GM19372 (cell line): ENCODE results near the gene RPP38.

Source experiments
- ATAC-seq: cut with Tn5 transposase; IDR thresholded peaks from one replicate; pipeline ENCODE4 v1.9.1; 2021; ENCODE audit warnings: mild to moderate bottlenecking, low read depth, moderate library complexity; ENCODE audit not compliant: unreplicated experiment

The RPP38 gene

DNA sequence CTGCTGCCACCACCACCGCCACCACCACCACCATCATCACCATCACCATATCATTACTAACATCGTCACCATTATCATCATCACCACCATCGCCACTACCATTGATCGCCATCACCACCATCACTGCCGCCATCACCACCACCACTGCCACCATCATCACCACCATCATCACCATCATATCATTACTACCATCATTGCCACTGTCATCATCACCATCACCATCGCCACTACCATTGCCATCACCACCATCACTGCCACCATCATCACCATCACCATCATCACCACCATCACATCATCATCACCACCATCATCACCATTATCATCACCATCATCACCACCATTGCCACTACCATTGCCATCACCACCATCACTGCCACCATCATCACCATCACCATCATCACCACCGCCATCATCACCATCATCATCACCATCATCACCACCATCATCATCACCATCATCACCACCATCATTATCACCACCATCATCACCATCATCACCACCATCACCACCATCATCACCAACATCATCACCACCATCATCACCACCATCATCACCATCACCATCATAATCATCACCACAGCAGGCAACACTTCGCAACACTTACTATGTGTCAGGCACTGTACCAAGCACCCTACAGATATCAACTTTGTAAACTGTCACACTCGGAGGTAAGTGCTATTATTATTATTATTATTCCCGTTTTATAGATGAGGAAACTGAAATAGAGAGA lies 52.1 kb downstream of the RPP38 start:
- ATAC-seq, result no peak

DNA sequence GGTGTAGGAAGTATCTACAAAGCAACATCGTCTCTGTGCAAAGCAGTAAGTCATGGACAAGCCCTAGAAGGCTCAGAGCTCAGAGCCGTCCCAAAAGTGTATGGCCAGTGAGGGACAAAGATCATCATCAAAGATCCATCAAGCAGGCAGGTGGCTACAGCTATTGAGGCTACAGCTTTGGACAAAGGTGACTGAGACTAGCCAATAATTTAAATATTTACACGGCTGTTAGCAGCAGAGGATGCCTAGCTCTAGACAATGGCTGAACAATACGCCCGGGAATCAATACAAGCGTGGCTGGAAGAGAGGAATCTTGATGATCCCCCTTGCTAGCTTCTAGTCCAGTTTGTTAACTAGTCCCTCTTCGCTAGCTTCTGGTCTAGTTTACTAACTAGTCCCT lies 53.4 kb downstream of the RPP38 start:
- no peak for ATAC-seq

DNA sequence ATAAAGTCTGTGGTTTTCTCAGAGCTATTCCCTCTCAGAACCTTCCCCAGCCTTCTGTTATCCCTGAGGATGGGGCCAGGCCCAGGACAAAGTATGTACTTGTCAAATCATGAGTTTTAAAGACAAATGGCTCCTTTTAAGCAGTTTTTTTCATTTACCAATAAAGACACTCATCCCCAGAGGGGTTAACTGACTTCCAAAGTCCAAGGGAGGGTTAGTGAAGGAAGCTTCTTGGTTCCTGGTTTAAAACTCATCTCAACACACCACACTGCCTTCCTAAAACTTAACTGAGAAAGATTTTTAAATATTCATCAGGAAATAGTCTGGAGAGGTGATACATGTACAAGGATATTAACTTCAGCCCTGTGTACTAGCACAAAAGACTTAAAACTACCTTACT lies 55.4 kb downstream of the RPP38 start:
- no peak for ATAC-seq
